B cell (primary cell): ENCODE results near the gene ARPC4. TPM values are rescaled to one million over a fixed set of nuclear protein-coding genes. Genes with fewer than 3 reads are reported as not detected.

Source experiments
- ATAC-seq: fragments of 200-7000 bp; cut with Tn5 transposase; one replicate; pipeline ENCODE4 v1.10.0; 2021; ENCODE audit warnings: low read depth, mild to moderate bottlenecking, moderate number of reproducible peaks, moderate library complexity
- CTCF ChIA-PET: fragments of 350-600 bp; sonication (Branson Sonifier 250); formaldehyde crosslinking; loops from one replicate; lab custom pipeline; 2021; ENCODE audit warnings: antibody characterized with exemption, inconsistent platforms; lab: Charles Lee
- POLR2A ChIA-PET: fragments of 350-600 bp; sonication (Branson Sonifier 250); formaldehyde crosslinking; loops from one replicate; lab custom pipeline; 2021; ENCODE audit warnings: antibody characterized with exemption; lab: Charles Lee
- DNase-seq: peaks from one replicate; pipeline ENCODE4 v3.0.0; 2013
- H2AFZ ChIP-seq: 2 replicates; pipeline ENCODE4 v1.6.1; 2012; ENCODE audit warnings: mild to moderate bottlenecking, low read depth, low read length; ENCODE audit not compliant: insufficient read depth, poor library complexity, severe bottlenecking
- H3K27ac ChIP-seq, 2 donors: 1 replicate in 1 of 2; 2 replicates in 1 of 2; pipeline ENCODE4 v1.5.1; 2012 to 2013; ENCODE audit warnings: low read length in 2 of 2, mild to moderate bottlenecking in 2 of 2, moderate library complexity in 1 of 2
- H3K27me3 ChIP-seq, 4 experiments: fragments of 200-600 bp in 1 of 4; sonication (generic) in 1 of 4; replicated peaks in 1 of 4; 1 replicate in 2 of 4; 2 replicates in 2 of 4; pipeline versions ENCODE4 v1.6.1 to v1.7.0; 2013 to 2016; ENCODE audit warnings: low read length in 3 of 4, mild to moderate bottlenecking in 2 of 4, mixed read lengths in 1 of 4, moderate library complexity in 1 of 4; ENCODE audit not compliant: insufficient read depth in 4 of 4, control insufficient read depth in 3 of 4; ENCODE audit errors: control extremely low read depth in 1 of 4
- H3K36me3 ChIP-seq, 2 experiments: replicated peaks in 1 of 2; 1 replicate in 1 of 2; 2 replicates in 1 of 2; pipeline versions ENCODE4 v1.6.1 to v1.7.1; 2013; ENCODE audit warnings: low read length in 1 of 2; ENCODE audit not compliant: insufficient read depth in 2 of 2, control insufficient read depth in 1 of 2; ENCODE audit errors: control extremely low read depth in 1 of 2, extremely low read depth in 1 of 2
- H3K4me1 ChIP-seq, 2 donors: fragments of 200-600 bp in 1 of 2; sonication (generic) in 1 of 2; 1 replicate in 1 of 2; 2 replicates in 1 of 2; pipeline versions ENCODE4 v1.5.1 to v1.6.1; 2013 to 2017; ENCODE audit warnings: low read length in 2 of 2; ENCODE audit not compliant: control insufficient read depth in 2 of 2, insufficient read depth in 2 of 2
- H3K4me2 ChIP-seq: replicated peaks from 2 replicates; pipeline ENCODE3; 2012; ENCODE audit warnings: mild to moderate bottlenecking, low read depth, low read length; ENCODE audit not compliant: poor library complexity, severe bottlenecking
- H3K4me3 ChIP-seq, 5 experiments: fragments of 200-600 bp in 1 of 5; sonication (generic) in 1 of 5; 1 replicate in 3 of 5; 2 replicates in 2 of 5; pipeline versions ENCODE4 v1.5.1 to v1.7.0; 2011 to 2016; ENCODE audit warnings: low read length in 4 of 5, mild to moderate bottlenecking in 4 of 5, low read depth in 2 of 5, control low read depth in 1 of 5, moderate library complexity in 1 of 5; ENCODE audit not compliant: insufficient read depth in 1 of 5; ENCODE audit errors: control extremely low read depth in 1 of 5, extremely low read depth in 1 of 5
- H3K79me2 ChIP-seq: fragments of 200-600 bp; sonication (generic); one replicate; pipeline ENCODE4 v1.6.0; 2016; ENCODE audit warnings: low read length; ENCODE audit not compliant: control insufficient read depth, insufficient read depth
- H3K9ac ChIP-seq: fragments of 200-600 bp; sonication (generic); 2 replicates; pipeline ENCODE4 v1.6.1; 2017; ENCODE audit warnings: mild to moderate bottlenecking, low read length, moderate library complexity
- H3K9me3 ChIP-seq, 3 donors: one replicate each; pipeline versions ENCODE4 v1.6.1 to v1.7.1; 2013; ENCODE audit warnings: low read length in 2 of 3; ENCODE audit not compliant: control insufficient read depth in 2 of 3, insufficient read depth in 1 of 3; ENCODE audit errors: control extremely low read depth in 1 of 3
- H4K20me1 ChIP-seq: 2 replicates; pipeline ENCODE4 v1.6.0; 2012; ENCODE audit warnings: mild to moderate bottlenecking, low read length; ENCODE audit not compliant: insufficient read depth, control insufficient read depth, poor library complexity, severe bottlenecking
- H3K27ac Mint-ChIP-seq: one replicate; pipeline ENCODE4 v1.8.0; 2021; ENCODE audit warnings: mixed read lengths
- H3K27me3 Mint-ChIP-seq: one replicate; pipeline ENCODE4 v1.8.0; 2021; ENCODE audit warnings: mixed read lengths
- H3K4me1 Mint-ChIP-seq: one replicate; pipeline ENCODE4 v1.8.0; 2021; ENCODE audit warnings: mixed read lengths
- H3K4me3 Mint-ChIP-seq: one replicate; pipeline ENCODE4 v1.8.0; 2021; ENCODE audit warnings: mixed read lengths
- H3K9me3 Mint-ChIP-seq: one replicate; pipeline ENCODE4 v1.8.0; 2022; ENCODE audit warnings: mixed read lengths; ENCODE audit not compliant: insufficient read depth
- EZH2 ChIP-seq: IDR thresholded peaks from 2 replicates; pipeline ENCODE4 v1.6.1; 2012; ENCODE audit warnings: borderline replicate concordance, low read depth, mild to moderate bottlenecking, moderate library complexity, low read length; ENCODE audit not compliant: insufficient read depth, poor library complexity, severe bottlenecking
- WGBS: methylation state at CpG from one replicate; pipeline ENCODE4 v1.1.5; 2013; ENCODE audit warnings: missing lambda C conversion rate; ENCODE audit not compliant: insufficient coverage; 5-methylcytosine and 5-hydroxymethylcytosine counted together
- intact Hi-C: fragments of 100-400 bp; cut with micrococcal nuclease; formaldehyde crosslinking; loops from one replicate; pipeline ENCODE4 v1.10.0; 2022
- polyA plus RNA-seq: library from polyadenylated mRNA; depleted of rRNA; stranded (reverse); fragments of >200 nt; gene quantifications from 2 replicates; pipeline ENCODE4 v1.2.3, GENCODE V29; 2012
- total RNA-seq, 2 donors: library from RNA; stranded (reverse); fragments of 120-200 nt in 1 of 2; gene quantifications; 1 replicate in 1 of 2; 2 replicates in 1 of 2; pipeline versions ENCODE4 v1.2.3 to v1.2.4, GENCODE V29; 2013 to 2022
- TF ChIP-seq, protein P1 (sequence below): fragments of 200-600 bp; IDR thresholded peaks from one replicate; pipeline ENCODE4 v1.8.0; 2022; ENCODE audit warnings: antibody characterized with exemption, mild to moderate bottlenecking

ARPC4 gene
- total and polyA plus RNA-seq, 2 donors (not counting 1 experiment from before 2014, with no cell fraction given) = 110 to 174 TPM

DNA sequence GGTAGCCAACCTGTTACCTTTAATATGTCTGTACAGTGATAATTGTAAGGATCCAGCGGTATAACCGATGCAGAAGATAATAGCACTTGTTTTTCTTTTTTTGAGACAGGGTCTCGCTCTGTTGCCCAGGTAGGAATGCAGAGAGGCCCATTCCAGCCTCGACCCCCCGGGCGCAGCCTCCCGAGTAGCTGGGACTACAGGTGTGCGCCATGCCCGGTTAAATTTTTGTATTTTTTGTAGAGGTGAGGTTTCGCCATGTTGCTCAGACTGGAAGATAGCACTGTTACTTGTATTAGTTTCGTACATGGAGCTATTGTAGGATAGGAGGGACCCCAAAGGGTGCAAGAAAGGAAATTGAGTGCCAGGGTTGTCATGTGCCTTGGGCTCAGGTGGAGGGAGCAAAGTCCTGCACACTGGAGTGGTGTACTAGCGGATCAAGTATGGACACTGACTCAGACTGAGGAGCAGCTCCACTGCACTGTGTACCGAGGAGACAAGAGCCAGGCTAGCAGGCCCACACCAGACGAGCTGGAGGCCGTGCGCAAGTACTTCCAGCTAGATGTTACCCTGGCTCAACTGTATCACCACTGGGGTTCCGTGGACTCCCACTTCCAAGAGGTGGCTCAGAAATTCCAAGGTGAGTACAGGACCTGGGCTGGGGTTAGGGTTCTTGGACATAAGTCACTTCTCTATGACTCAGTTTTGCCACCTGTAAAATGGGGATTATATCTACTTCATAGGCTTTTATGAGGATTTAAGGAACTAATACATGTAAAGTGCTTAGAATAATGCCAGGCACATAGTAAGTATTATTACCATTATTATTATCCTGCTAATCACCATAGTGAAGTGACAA is 42.1 kb upstream of the ARPC4 start:
- ATAC-seq = no peak
- intact Hi-C loops = loop anchor here (1.0 to 10.0 kb wide), 3 partner anchors 30 to 234 kb away; partner anchors contain the start of genes EMC3 and TADA3
- H3K27ac ChIP-seq = peak overlapping the region; percentile 58 to 64
- peak overlapping the region; percentile 89 for H2AFZ ChIP-seq
- peak; percentile 33 for DNase-seq
- H3K4me3 Mint-ChIP-seq = peak overlapping the region; percentile 92
- H3K36me3 ChIP-seq = peaks cover 6 to 41% of the 10 kb centered on the region in 2 experiments
- TF ChIP-seq, protein P1, sequence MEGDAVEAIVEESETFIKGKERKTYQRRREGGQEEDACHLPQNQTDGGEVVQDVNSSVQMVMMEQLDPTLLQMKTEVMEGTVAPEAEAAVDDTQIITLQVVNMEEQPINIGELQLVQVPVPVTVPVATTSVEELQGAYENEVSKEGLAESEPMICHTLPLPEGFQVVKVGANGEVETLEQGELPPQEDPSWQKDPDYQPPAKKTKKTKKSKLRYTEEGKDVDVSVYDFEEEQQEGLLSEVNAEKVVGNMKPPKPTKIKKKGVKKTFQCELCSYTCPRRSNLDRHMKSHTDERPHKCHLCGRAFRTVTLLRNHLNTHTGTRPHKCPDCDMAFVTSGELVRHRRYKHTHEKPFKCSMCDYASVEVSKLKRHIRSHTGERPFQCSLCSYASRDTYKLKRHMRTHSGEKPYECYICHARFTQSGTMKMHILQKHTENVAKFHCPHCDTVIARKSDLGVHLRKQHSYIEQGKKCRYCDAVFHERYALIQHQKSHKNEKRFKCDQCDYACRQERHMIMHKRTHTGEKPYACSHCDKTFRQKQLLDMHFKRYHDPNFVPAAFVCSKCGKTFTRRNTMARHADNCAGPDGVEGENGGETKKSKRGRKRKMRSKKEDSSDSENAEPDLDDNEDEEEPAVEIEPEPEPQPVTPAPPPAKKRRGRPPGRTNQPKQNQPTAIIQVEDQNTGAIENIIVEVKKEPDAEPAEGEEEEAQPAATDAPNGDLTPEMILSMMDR = no peak
- TF ChIP-seq EZH2 = no peak
- H3K9me3 Mint-ChIP-seq = no peaks in the 10 kb centered on the region
- H3K79me2 ChIP-seq = peaks cover 21% of the 10 kb centered on the region
- POLR2A ChIA-PET = interaction anchor here (0.8 to 3.3 kb wide), 9 partner anchors 15 to 182 kb away, joined by 3 to 39 read pairs (median 7); partner anchors contain the start of genes ARPC4, BRPF1, CAMK1 and CRELD1
- peak overlapping the region; percentile 53 to 87 (median 80) for H3K4me3 ChIP-seq
- WGBS = 45% methylated on average over 17 of the region's 17 CpGs
- H3K27me3 ChIP-seq = no peaks in the 10 kb centered on the region
- H3K4me1 ChIP-seq = peaks cover 31 to 36% of the 10 kb centered on the region in 2 donors
- CTCF ChIA-PET = interaction anchor here (1.5 to 3.2 kb wide), 5 partner anchors 19 to 58 kb away, joined by 4 to 25 read pairs (median 7); partner anchors contain the start of gene BRPF1
- peak overlapping the region; percentile 77 for H3K9ac ChIP-seq
- peaks cover 7% of the 10 kb centered on the region for H4K20me1 ChIP-seq
- H3K27me3 Mint-ChIP-seq = no peaks in the 10 kb centered on the region
- H3K4me1 Mint-ChIP-seq = peaks cover 50% of the 10 kb centered on the region
- H3K27ac Mint-ChIP-seq = peak overlapping the region; percentile 94
- H3K9me3 ChIP-seq = no peaks in the 10 kb centered on the region
- peak overlapping the region; percentile 91 for H3K4me2 ChIP-seq
